ENCODE measurements around the gene CMTM2. TPM values are rescaled to one million over a fixed set of nuclear protein-coding genes. Genes with fewer than 3 reads are reported as not detected.

Gene CMTM2
- 1 to 10 TPM in 1 of 8 experiments, under 1 TPM in 2, not detected in 5; 0.63 to 1.1 (median 0.90) TPM for total RNA-seq

- in situ Hi-C loops (cut with MboI; ENCODE audit: low pct_unique_long_range_greater_than_20kb in 2 of 9, low sequenced_read_pairs in 9 of 9, unreplicated experiment in 9 of 9): loop anchor here in 2 of 9 experiments (25.0 kb wide), 1 partner anchor 167 kb away; no protein-coding TSS in a partner anchor
These were observed at the start of gene CMTM2 for GRCh38 chr16:66578651-66579531. Gene CMTM2 (plus strand): TSS chr16:66579463. CDS start chr16:66579608, 145 bp downstream.

GRCh38 chr16:66529475-66529874 is 49.8 kb upstream of the CMTM2 start:
- Histone ChIP-seq H3K27ac (no peak overlapping the region), H3K4me3 (no peak overlapping the region), H3K4me1 (replicated peaks in 1 of 2) (no peaks in the 10 kb centered on the region)
- 40 to 72% methylated on average over 1 to 4 of the region's 6 CpGs; no CpG with 5 or more reads in 8 of the 10 experiments for WGBS, 10 experiments
- in situ Hi-C loops (cut with MboI; ENCODE audit: low pct_unique_long_range_greater_than_20kb in 2 of 9, low sequenced_read_pairs in 9 of 9, unreplicated experiment in 9 of 9): no loop called here
- no peak for ATAC-seq (replicated peaks in 6 of 8)

More at GRCh38 chr16:66578651-66579531, at the start of gene CMTM2:
- H3K27ac ChIP-seq: no peak within 1 kb of the TSS
- H3K4me3 ChIP-seq: no peak within 1 kb of the TSS
- WGBS, 10 experiments: 7 to 83% (median 24%) methylated on average over 3 to 14 of the region's 77 CpGs; no CpG with 5 or more reads in 4 of the 10 experiments
- H3K4me1 ChIP-seq (replicated peaks in 1 of 2): peaks cover 0 to 2% of the 10 kb centered on the region in 2 donors
- ATAC-seq (replicated peaks in 6 of 8): peak in 3 of 8 experiments; percentile 23 to 42 (median 35)

- Histone ChIP-seq H3K4me3 (no peak overlapping the region), H3K4me1 (replicated peaks in 1 of 2) (no peaks in the 10 kb centered on the region), H3K27ac (no peak overlapping the region)
- 60 to 100% (median 100%) methylated on average over 1 of the region's 1 CpG; no CpG with 5 or more reads in 3 of the 10 experiments for WGBS, 10 experiments
- no peak for ATAC-seq (replicated peaks in 6 of 8)
- in situ Hi-C loops (cut with MboI; ENCODE audit: low pct_unique_long_range_greater_than_20kb in 2 of 9, low sequenced_read_pairs in 9 of 9, unreplicated experiment in 9 of 9): no loop called here
These were observed 44.9 kb upstream of the CMTM2 start for GRCh38 chr16:66534376-66534799.

GRCh38 chr16:66536525-66536924 is 42.7 kb upstream of the CMTM2 start:
- WGBS, 10 experiments: 69 to 100% (median 83%) methylated on average over 1 to 4 of the region's 4 CpGs; no CpG with 5 or more reads in 5 of the 10 experiments
- Histone ChIP-seq H3K4me1 (replicated peaks in 1 of 2) (no peaks in the 10 kb centered on the region), H3K27ac (no peak overlapping the region), H3K4me3 (no peak overlapping the region)
- in situ Hi-C loops (cut with MboI; ENCODE audit: low pct_unique_long_range_greater_than_20kb in 2 of 9, low sequenced_read_pairs in 9 of 9, unreplicated experiment in 9 of 9): no loop called here
- no peak for ATAC-seq (replicated peaks in 6 of 8)

- ATAC-seq (replicated peaks in 6 of 8): no peak
- 80 to 100% (median 100%) methylated on average over 1 to 2 of the region's 2 CpGs; no CpG with 5 or more reads in 7 of the 10 experiments for WGBS, 10 experiments
- Histone ChIP-seq H3K4me1 (replicated peaks in 1 of 2) (no peaks in the 10 kb centered on the region), H3K27ac (no peak overlapping the region), H3K4me3 (no peak overlapping the region)
- in situ Hi-C loops (cut with MboI; ENCODE audit: low pct_unique_long_range_greater_than_20kb in 2 of 9, low sequenced_read_pairs in 9 of 9, unreplicated experiment in 9 of 9): no loop called here
These were observed 42.0 kb upstream of the CMTM2 start for GRCh38 chr16:66537236-66537635.

- no peak for ATAC-seq (replicated peaks in 6 of 8)
- Histone ChIP-seq H3K27ac (no peak overlapping the region), H3K4me3 (no peak overlapping the region), H3K4me1 (replicated peaks in 1 of 2) (no peaks in the 10 kb centered on the region)
- 79 to 95% (median 88%) methylated on average over 1 to 4 of the region's 5 CpGs; no CpG with 5 or more reads in 4 of the 10 experiments for WGBS, 10 experiments
- in situ Hi-C loops (cut with MboI; ENCODE audit: low pct_unique_long_range_greater_than_20kb in 2 of 9, low sequenced_read_pairs in 9 of 9, unreplicated experiment in 9 of 9): no loop called here
These were observed 40.4 kb upstream of the CMTM2 start for GRCh38 chr16:66538910-66539309.

- ATAC-seq (replicated peaks in 6 of 8): peak in 1 of 8 experiments; percentile 77
- no peaks in the 10 kb centered on the region for H3K4me1 ChIP-seq (replicated peaks in 1 of 2)
- in situ Hi-C loops (cut with MboI; ENCODE audit: low pct_unique_long_range_greater_than_20kb in 2 of 9, low sequenced_read_pairs in 9 of 9, unreplicated experiment in 9 of 9): no loop called here
- no peak overlapping the region for H3K4me3 ChIP-seq
- WGBS, 10 experiments: 60 to 100% (median 94%) methylated on average over 1 to 3 of the region's 3 CpGs; no CpG with 5 or more reads in 1 of the 10 experiments
- H3K27ac ChIP-seq: no peak overlapping the region
These were observed 39.4 kb upstream of the CMTM2 start for GRCh38 chr16:66539623-66540469.

GRCh38 chr16:66541388-66542355 is 37.6 kb upstream of the CMTM2 start:
- no peak overlapping the region for H3K27ac ChIP-seq
- no peaks in the 10 kb centered on the region for H3K4me1 ChIP-seq (replicated peaks in 1 of 2)
- no peak for ATAC-seq (replicated peaks in 6 of 8)
- in situ Hi-C loops (cut with MboI; ENCODE audit: low pct_unique_long_range_greater_than_20kb in 2 of 9, low sequenced_read_pairs in 9 of 9, unreplicated experiment in 9 of 9): no loop called here
- 47 to 100% (median 78%) methylated on average over 1 to 15 of the region's 18 CpGs for WGBS, 10 experiments
- no peak overlapping the region for H3K4me3 ChIP-seq

GRCh38 chr16:66542396-66542795 is 36.9 kb upstream of the CMTM2 start:
- WGBS, 10 experiments: 20 to 71% (median 50%) methylated on average over 1 to 3 of the region's 3 CpGs; no CpG with 5 or more reads in 7 of the 10 experiments
- Histone ChIP-seq H3K4me1 (replicated peaks in 1 of 2) (no peaks in the 10 kb centered on the region), H3K27ac (no peak overlapping the region), H3K4me3 (no peak overlapping the region)
- in situ Hi-C loops (cut with MboI; ENCODE audit: low pct_unique_long_range_greater_than_20kb in 2 of 9, low sequenced_read_pairs in 9 of 9, unreplicated experiment in 9 of 9): no loop called here
- no peak for ATAC-seq (replicated peaks in 6 of 8)

GRCh38 chr16:66543541-66543940 is 35.7 kb upstream of the CMTM2 start:
- ATAC-seq (replicated peaks in 6 of 8): no peak
- WGBS, 10 experiments: 60 to 100% (median 79%) methylated on average over 1 to 3 of the region's 6 CpGs; no CpG with 5 or more reads in 5 of the 10 experiments
- no peak overlapping the region for H3K4me3 ChIP-seq
- H3K27ac ChIP-seq: no peak overlapping the region
- H3K4me1 ChIP-seq (replicated peaks in 1 of 2): no peaks in the 10 kb centered on the region
- in situ Hi-C loops (cut with MboI; ENCODE audit: low pct_unique_long_range_greater_than_20kb in 2 of 9, low sequenced_read_pairs in 9 of 9, unreplicated experiment in 9 of 9): no loop called here

- in situ Hi-C loops (cut with MboI; ENCODE audit: low pct_unique_long_range_greater_than_20kb in 2 of 9, low sequenced_read_pairs in 9 of 9, unreplicated experiment in 9 of 9): no loop called here
- ATAC-seq (replicated peaks in 6 of 8): no peak
- 40 to 91% (median 86%) methylated on average over 1 to 5 of the region's 7 CpGs for WGBS, 10 experiments
- H3K4me3 ChIP-seq: no peak overlapping the region
- peaks cover 2 to 5% of the 10 kb centered on the region in 2 donors for H3K4me1 ChIP-seq (replicated peaks in 1 of 2)
- no peak overlapping the region for H3K27ac ChIP-seq
These were observed 35.1 kb upstream of the CMTM2 start for GRCh38 chr16:66544016-66544757.
